NCI-H2196 (cell line): ENCODE measurements around the gene TEX52.
"Not testable (repeated sequence)": the region's sequence is repeated elsewhere in the genome, so short reads cannot be mapped to it uniquely, and the experiment has no call there.

Experiments used
- DNase-seq: peaks from one replicate; lab custom pipeline; 2025; ENCODE audit not compliant: unreplicated experiment; lab: John Stamatoyannopoulos, UW

TEX52 gene

GRCh38 chr12:2868986-2869632 is 12.3 kb upstream of the TEX52 start:
- not testable (repeated sequence) for DNase-seq

- DNase-seq, result no peak
Observed at GRCh38 chr12:2864198-2864597, 7.4 kb upstream of the TEX52 start.

- not testable (repeated sequence) for DNase-seq
Observed at GRCh38 chr12:2863402-2863801, 6.6 kb upstream of the TEX52 start.

GRCh38 chr12:2862876-2863275 is 6.0 kb upstream of the TEX52 start:
- no peak for DNase-seq

GRCh38 chr12:2860170-2860569 is 3.3 kb upstream of the TEX52 start:
- DNase-seq, result no peak

GRCh38 chr12:2858944-2859421 is 2.1 kb upstream of the TEX52 start:
- no peak for DNase-seq

- no peak for DNase-seq
Observed at GRCh38 chr12:2858334-2858733, 1.5 kb upstream of the TEX52 start.

GRCh38 chr12:2857576-2857975 is 737 bp upstream of the TEX52 start:
- DNase-seq, result no peak

- DNase-seq, result no peak
Observed at GRCh38 chr12:2856051-2856450, 788 bp downstream of the TEX52 start.

- DNase-seq, result no peak
Observed at GRCh38 chr12:2855546-2855945, 1.3 kb downstream of the TEX52 start.

- no peak for DNase-seq
Observed at GRCh38 chr12:2854669-2855453, 2.0 kb downstream of the TEX52 start.

GRCh38 chr12:2853626-2854025 is 3.2 kb downstream of the TEX52 start:
- DNase-seq, result peak; percentile 45

- no peak for DNase-seq
Observed at GRCh38 chr12:2851931-2852330, 4.9 kb downstream of the TEX52 start.

GRCh38 chr12:2845280-2845679 is 11.6 kb downstream of the TEX52 start:
- no peak for DNase-seq

GRCh38 chr12:2844786-2845185 is 12.1 kb downstream of the TEX52 start:
- no peak for DNase-seq

GRCh38 chr12:2842948-2843347 is 13.9 kb downstream of the TEX52 start:
- no peak for DNase-seq

- DNase-seq, result no peak
Observed at GRCh38 chr12:2841056-2841650, 15.7 kb downstream of the TEX52 start.

- DNase-seq, result no peak
Observed at GRCh38 chr12:2836574-2836973, 20.3 kb downstream of the TEX52 start.

- no peak for DNase-seq
Observed at GRCh38 chr12:2835691-2836403, 21.0 kb downstream of the TEX52 start.

GRCh38 chr12:2834581-2835491 is 22.0 kb downstream of the TEX52 start, which contains the start of gene NRIP2:
NRIP2 (minus strand) TSS chr12:2835035; CDS start chr12:2834983, 52 bp downstream.
- DNase-seq, result no peak
